Loucy (cell line): ENCODE results near the gene PKP4.

Source experiments
- H2AFZ ChIP-seq: fragments of 200-600 bp; sonication (generic); 2 replicates; pipeline ENCODE4 v1.6.0; 2016; ENCODE audit warnings: antibody characterized with exemption, mild to moderate bottlenecking, low read length, moderate library complexity
- H3F3A ChIP-seq: fragments of 200-600 bp; 2 replicates; pipeline ENCODE4 v1.6.0; 2016; ENCODE audit warnings: antibody characterized with exemption, low read depth, mild to moderate bottlenecking
- H3K27me3 ChIP-seq: fragments of 200-600 bp; sonication (generic); 2 replicates; pipeline ENCODE4 v1.6.1; 2014; ENCODE audit warnings: low read length, mild to moderate bottlenecking; ENCODE audit not compliant: insufficient read depth, poor library complexity, severe bottlenecking
- H3K36me3 ChIP-seq: fragments of 200-600 bp; sonication (generic); 2 replicates; pipeline ENCODE4 v1.6.1; 2016; ENCODE audit warnings: low read length; ENCODE audit not compliant: insufficient read depth
- H3K4me1 ChIP-seq: fragments of 200-600 bp; sonication (generic); 2 replicates; pipeline ENCODE4 v1.5.1; 2014; ENCODE audit warnings: low read length, mild to moderate bottlenecking; ENCODE audit not compliant: insufficient read depth, poor library complexity, severe bottlenecking
- H3K4me2 ChIP-seq: fragments of 200-600 bp; sonication (generic); 2 replicates; pipeline ENCODE4 v1.6.0; 2014; ENCODE audit warnings: antibody characterized with exemption, low read length, low read depth, mild to moderate bottlenecking; ENCODE audit not compliant: poor library complexity, severe bottlenecking
- H3K4me3 ChIP-seq: fragments of 200-600 bp; sonication (generic); 2 replicates; pipeline ENCODE4 v1.5.1; 2014; ENCODE audit warnings: low read length, mild to moderate bottlenecking, mixed read lengths; ENCODE audit not compliant: poor library complexity, severe bottlenecking
- H3K79me2 ChIP-seq: fragments of 200-600 bp; sonication (generic); 2 replicates; pipeline ENCODE4 v1.6.1; 2014; ENCODE audit warnings: low read length; ENCODE audit not compliant: insufficient read depth
- H3K9ac ChIP-seq: fragments of 200-600 bp; sonication (generic); 2 replicates; pipeline ENCODE4 v1.6.0; 2014; ENCODE audit warnings: mild to moderate bottlenecking, low read depth, low read length, moderate library complexity; ENCODE audit not compliant: poor library complexity, severe bottlenecking
- H3K9me2 ChIP-seq: fragments of 200-600 bp; sonication (generic); replicated peaks from 2 replicates; pipeline ENCODE4 v1.6.1; 2016; ENCODE audit warnings: low read depth, low read length, mixed read lengths
- H3K9me3 ChIP-seq: fragments of 200-600 bp; sonication (generic); 2 replicates; pipeline ENCODE4 v1.6.1; 2014; ENCODE audit warnings: mild to moderate bottlenecking, antibody characterized with exemption, low read length, low read depth; ENCODE audit not compliant: insufficient read depth
- H4K20me1 ChIP-seq: fragments of 200-600 bp; sonication (generic); 2 replicates; pipeline ENCODE4 v1.6.0; 2014; ENCODE audit warnings: antibody characterized with exemption, low read length, mild to moderate bottlenecking; ENCODE audit not compliant: insufficient read depth, poor library complexity, severe bottlenecking
- EZH2phosphoT487 ChIP-seq: fragments of 200-600 bp; IDR thresholded peaks from 2 replicates; pipeline ENCODE4 v1.6.1; 2018; ENCODE audit warnings: antibody characterized with exemption, mild to moderate bottlenecking, moderate library complexity, borderline replicate concordance
- TF ChIP-seq, protein P1 (sequence below): fragments of 200-600 bp; sonication (generic); conservative IDR thresholded peaks from 2 replicates; pipeline ENCODE4 v1.5.1; 2014; ENCODE audit warnings: mild to moderate bottlenecking, antibody characterized with exemption, low read length

PKP4 gene

DNA sequence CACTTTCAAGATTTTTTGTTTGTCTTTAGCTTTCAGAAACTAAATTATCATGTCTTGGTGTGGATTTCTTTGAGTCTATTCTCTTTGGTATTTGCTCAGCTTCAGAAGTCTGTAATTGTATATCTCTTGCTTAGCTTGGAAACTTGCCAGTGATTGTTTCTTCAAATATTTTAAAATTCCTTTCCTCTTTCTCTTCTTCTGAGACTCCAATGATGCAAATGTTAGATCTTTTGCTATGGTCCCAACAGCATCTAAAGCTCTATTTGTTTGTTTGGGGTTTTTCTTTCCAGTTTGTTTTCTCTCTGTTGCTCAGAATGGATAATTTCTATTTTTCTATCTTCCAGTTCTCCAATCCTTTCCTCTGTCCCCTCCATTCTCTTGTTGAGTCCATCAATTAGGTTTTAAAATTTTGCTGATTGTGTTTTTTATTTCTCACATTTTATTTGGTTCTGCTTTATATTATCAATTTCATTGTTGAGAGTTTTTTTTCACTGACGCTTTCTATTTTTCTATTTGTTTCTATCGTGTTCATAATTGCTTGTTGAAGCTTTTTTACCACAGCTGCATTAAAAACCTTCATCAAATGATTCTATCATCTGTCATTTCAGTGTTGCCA, 256.9 kb downstream of the PKP4 start:
- no peaks in the 10 kb centered on the region for H3F3A ChIP-seq
- no peak overlapping the region for H3K4me3 ChIP-seq
- no peak for TF ChIP-seq EZH2phosphoT487
- TF ChIP-seq, protein P1, sequence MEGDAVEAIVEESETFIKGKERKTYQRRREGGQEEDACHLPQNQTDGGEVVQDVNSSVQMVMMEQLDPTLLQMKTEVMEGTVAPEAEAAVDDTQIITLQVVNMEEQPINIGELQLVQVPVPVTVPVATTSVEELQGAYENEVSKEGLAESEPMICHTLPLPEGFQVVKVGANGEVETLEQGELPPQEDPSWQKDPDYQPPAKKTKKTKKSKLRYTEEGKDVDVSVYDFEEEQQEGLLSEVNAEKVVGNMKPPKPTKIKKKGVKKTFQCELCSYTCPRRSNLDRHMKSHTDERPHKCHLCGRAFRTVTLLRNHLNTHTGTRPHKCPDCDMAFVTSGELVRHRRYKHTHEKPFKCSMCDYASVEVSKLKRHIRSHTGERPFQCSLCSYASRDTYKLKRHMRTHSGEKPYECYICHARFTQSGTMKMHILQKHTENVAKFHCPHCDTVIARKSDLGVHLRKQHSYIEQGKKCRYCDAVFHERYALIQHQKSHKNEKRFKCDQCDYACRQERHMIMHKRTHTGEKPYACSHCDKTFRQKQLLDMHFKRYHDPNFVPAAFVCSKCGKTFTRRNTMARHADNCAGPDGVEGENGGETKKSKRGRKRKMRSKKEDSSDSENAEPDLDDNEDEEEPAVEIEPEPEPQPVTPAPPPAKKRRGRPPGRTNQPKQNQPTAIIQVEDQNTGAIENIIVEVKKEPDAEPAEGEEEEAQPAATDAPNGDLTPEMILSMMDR = no peak
- peaks cover 3% of the 10 kb centered on the region for H3K27me3 ChIP-seq
- no peaks in the 10 kb centered on the region for H3K9me3 ChIP-seq
- H4K20me1 ChIP-seq = no peaks in the 10 kb centered on the region
- H3K4me2 ChIP-seq = no peak overlapping the region
- H3K36me3 ChIP-seq = no peaks in the 10 kb centered on the region
- H3K9me2 ChIP-seq = no peaks in the 10 kb centered on the region
- H3K4me1 ChIP-seq = no peaks in the 10 kb centered on the region
- no peak overlapping the region for H3K9ac ChIP-seq
- no peak overlapping the region for H2AFZ ChIP-seq
- H3K79me2 ChIP-seq = no peaks in the 10 kb centered on the region

DNA sequence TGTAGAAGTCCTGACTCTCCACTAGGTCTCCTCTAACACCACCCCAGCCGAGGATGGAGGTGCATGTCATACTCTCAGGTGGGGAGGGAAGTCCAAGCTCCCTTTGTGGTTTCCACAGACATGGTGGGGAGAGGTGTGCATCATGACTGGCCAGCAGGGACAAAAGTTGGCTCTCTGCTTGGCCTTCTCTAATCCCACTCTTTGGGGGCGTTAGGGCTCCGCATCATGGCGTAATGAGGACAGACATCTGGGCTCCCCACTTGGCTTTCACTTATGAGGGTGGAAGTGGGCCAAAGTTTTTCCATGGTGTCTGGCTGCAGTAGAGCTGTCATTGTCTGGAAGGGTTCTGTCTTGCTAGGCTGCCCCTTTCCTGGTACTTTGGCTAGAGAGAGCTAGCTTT, 257.7 kb downstream of the PKP4 start:
- Histone ChIP-seq H3K4me3 (no peak overlapping the region), H3K36me3 (no peaks in the 10 kb centered on the region), H3K4me1 (no peaks in the 10 kb centered on the region), H2AFZ (no peak overlapping the region), H3K79me2 (no peaks in the 10 kb centered on the region), H3K27me3 (peaks cover 3% of the 10 kb centered on the region), H3K9me2 (no peaks in the 10 kb centered on the region), H3F3A (no peaks in the 10 kb centered on the region), H3K9me3 (no peaks in the 10 kb centered on the region), H4K20me1 (no peaks in the 10 kb centered on the region), H3K4me2 (no peak overlapping the region), H3K9ac (no peak overlapping the region)
- TF ChIP-seq, protein P1 = no peak

DNA sequence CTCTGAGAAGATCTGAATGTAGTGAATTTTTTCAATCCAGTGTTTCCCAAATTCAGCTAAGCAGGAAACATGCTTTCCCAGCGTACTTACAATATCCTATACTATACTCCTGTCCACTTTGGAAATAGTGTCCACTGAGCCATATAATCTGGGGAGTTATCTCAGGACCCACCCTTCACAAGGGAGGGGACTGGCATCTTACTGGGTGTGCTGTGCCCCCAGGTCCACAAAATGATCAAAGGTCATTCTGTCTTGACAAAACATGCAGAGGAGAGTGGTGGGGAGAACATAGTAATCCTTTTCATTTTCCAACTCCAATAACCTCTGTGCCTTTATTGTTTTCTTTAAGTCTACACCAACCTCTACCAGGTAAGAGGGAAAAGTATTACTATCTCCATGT, 258.6 kb downstream of the PKP4 start:
- TF ChIP-seq EZH2phosphoT487 = no peak
- TF ChIP-seq, protein P1 = no peak
- Histone ChIP-seq H2AFZ (no peak overlapping the region), H3K4me1 (no peaks in the 10 kb centered on the region), H3K4me2 (no peak overlapping the region), H3K9me3 (no peaks in the 10 kb centered on the region), H3K36me3 (no peaks in the 10 kb centered on the region), H3K9ac (no peak overlapping the region), H3K79me2 (no peaks in the 10 kb centered on the region), H3K9me2 (no peaks in the 10 kb centered on the region), H3K4me3 (no peak overlapping the region), H3F3A (no peaks in the 10 kb centered on the region), H4K20me1 (no peaks in the 10 kb centered on the region), H3K27me3 (peaks cover 3% of the 10 kb centered on the region)
